ENCODE data around the gene SLC6A6. TPM values are rescaled to one million over a fixed set of nuclear protein-coding genes. Genes with fewer than 3 reads are reported as not detected.

SLC6A6 gene
- total RNA-seq, 1 donor from 2014 or later = 24.2 TPM

GRCh38 chr3:14489641-14490040, 87.2 kb downstream of the SLC6A6 start:
- Histone ChIP-seq H3K9me3 (ENCODE audit: insufficient read depth, low read depth, low read length) (no peaks in the 10 kb centered on the region), H3K36me3 (ENCODE audit: insufficient read depth, low read length) (peaks cover 4% of the 10 kb centered on the region), H3K4me2 (ENCODE audit: low read length) (no peak overlapping the region), H3K79me2 (ENCODE audit: insufficient read depth, low read length) (no peaks in the 10 kb centered on the region), H3K27me3 (ENCODE audit: insufficient read depth, low read length) (no peaks in the 10 kb centered on the region), H3K4me1 (ENCODE audit: insufficient read depth, low read length) (no peaks in the 10 kb centered on the region), H2AFZ (ENCODE audit: low read depth, low read length) (no peak overlapping the region), H4K20me1 (ENCODE audit: insufficient read depth, low read length) (no peaks in the 10 kb centered on the region), H3K9ac (ENCODE audit: low read length) (no peak overlapping the region), H3K27ac (ENCODE audit: low read depth, low read length) (no peak overlapping the region), H3K4me3 (ENCODE audit: insufficient read depth, low read depth, low read length) (no peak overlapping the region)
- TF ChIP-seq EZH2 (IDR thresholded peaks at IDR 0.05; ENCODE audit: insufficient read depth, low read length) (no peak), CTCF (IDR thresholded peaks at IDR 0.05; ENCODE audit: insufficient read depth, low read depth, low read length) (no peak)
- Mint-ChIP-seq H3K4me3 (ENCODE audit: unreplicated experiment) (no peak overlapping the region), H3K36me3 (ENCODE audit: low read depth, unreplicated experiment) (peaks cover 15% of the 10 kb centered on the region), H3K27ac (ENCODE audit: unreplicated experiment) (no peak overlapping the region), H3K27me3 (ENCODE audit: low read depth, unreplicated experiment) (peaks cover 6% of the 10 kb centered on the region), H3K4me1 (ENCODE audit: low read depth, unreplicated experiment) (peaks cover 6% of the 10 kb centered on the region), H3K9me3 (ENCODE audit: unreplicated experiment) (no peaks in the 10 kb centered on the region)
- FAIRE-seq (no peak), DNase-seq (ENCODE audit: low read depth) (no peak)

- H3K27ac ChIP-seq (ENCODE audit: low read depth, low read length) = no peak overlapping the region
- H3K4me2 ChIP-seq (ENCODE audit: low read length) = no peak overlapping the region
- DNase-seq (ENCODE audit: low read depth) (no peak), FAIRE-seq (no peak)
- peaks cover 4% of the 10 kb centered on the region for H3K36me3 ChIP-seq (ENCODE audit: insufficient read depth, low read length)
- H3K79me2 ChIP-seq (ENCODE audit: insufficient read depth, low read length) = no peaks in the 10 kb centered on the region
- H3K27ac Mint-ChIP-seq (ENCODE audit: unreplicated experiment) = peak overlapping the region; percentile 34
- H3K9me3 Mint-ChIP-seq (ENCODE audit: unreplicated experiment) = no peaks in the 10 kb centered on the region
- peaks cover 6% of the 10 kb centered on the region for H3K4me1 Mint-ChIP-seq (ENCODE audit: low read depth, unreplicated experiment)
- TF ChIP-seq EZH2 (IDR thresholded peaks at IDR 0.05; ENCODE audit: insufficient read depth, low read length) = no peak
- no peak for TF ChIP-seq CTCF (IDR thresholded peaks at IDR 0.05; ENCODE audit: insufficient read depth, low read depth, low read length)
- no peak overlapping the region for H3K4me3 Mint-ChIP-seq (ENCODE audit: unreplicated experiment)
- no peak overlapping the region for H3K9ac ChIP-seq (ENCODE audit: low read length)
- no peaks in the 10 kb centered on the region for H4K20me1 ChIP-seq (ENCODE audit: insufficient read depth, low read length)
- H3K27me3 Mint-ChIP-seq (ENCODE audit: low read depth, unreplicated experiment) = peaks cover 8% of the 10 kb centered on the region
- no peaks in the 10 kb centered on the region for H3K9me3 ChIP-seq (ENCODE audit: insufficient read depth, low read depth, low read length)
- H3K27me3 ChIP-seq (ENCODE audit: insufficient read depth, low read length) = no peaks in the 10 kb centered on the region
- H3K4me3 ChIP-seq (ENCODE audit: insufficient read depth, low read depth, low read length) = no peak overlapping the region
- no peak overlapping the region for H2AFZ ChIP-seq (ENCODE audit: low read depth, low read length)
- no peaks in the 10 kb centered on the region for H3K4me1 ChIP-seq (ENCODE audit: insufficient read depth, low read length)
- peaks cover 12% of the 10 kb centered on the region for H3K36me3 Mint-ChIP-seq (ENCODE audit: low read depth, unreplicated experiment)
These were observed 87.8 kb downstream of the SLC6A6 start for GRCh38 chr3:14490255-14490654.

DNA sequence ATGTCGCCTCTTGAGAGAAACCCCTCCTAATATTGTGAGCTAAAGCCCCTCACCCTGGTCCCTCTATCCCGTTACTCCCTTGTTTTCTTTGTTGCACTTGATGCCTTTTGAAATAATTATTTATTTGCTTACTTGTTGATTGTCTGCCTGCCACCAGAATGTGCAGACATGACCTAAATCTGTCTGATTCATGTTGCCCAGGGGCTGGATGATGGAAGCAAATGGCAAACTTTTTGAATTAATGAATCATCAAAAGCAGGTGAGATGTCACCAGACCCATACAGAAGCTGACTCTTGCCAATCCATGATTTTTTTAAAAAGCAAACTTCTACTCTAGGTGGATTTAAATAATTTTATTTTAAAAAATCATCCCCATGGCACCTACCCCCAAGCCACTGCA, 88.4 kb downstream of the SLC6A6 start:
- Histone ChIP-seq H3K27me3 (ENCODE audit: insufficient read depth, low read length) (no peaks in the 10 kb centered on the region), H3K4me1 (ENCODE audit: insufficient read depth, low read length) (no peaks in the 10 kb centered on the region), H3K4me3 (ENCODE audit: insufficient read depth, low read depth, low read length) (no peak overlapping the region), H3K36me3 (ENCODE audit: insufficient read depth, low read length) (peaks cover 4% of the 10 kb centered on the region), H3K27ac (ENCODE audit: low read depth, low read length) (no peak overlapping the region), H3K9me3 (ENCODE audit: insufficient read depth, low read depth, low read length) (no peaks in the 10 kb centered on the region), H3K79me2 (ENCODE audit: insufficient read depth, low read length) (no peaks in the 10 kb centered on the region), H3K4me2 (ENCODE audit: low read length) (no peak overlapping the region), H3K9ac (ENCODE audit: low read length) (no peak overlapping the region), H2AFZ (ENCODE audit: low read depth, low read length) (no peak overlapping the region), H4K20me1 (ENCODE audit: insufficient read depth, low read length) (no peaks in the 10 kb centered on the region)
- H3K36me3 Mint-ChIP-seq (ENCODE audit: low read depth, unreplicated experiment) = peaks cover 6% of the 10 kb centered on the region
- TF ChIP-seq EZH2 (IDR thresholded peaks at IDR 0.05; ENCODE audit: insufficient read depth, low read length) = no peak
- TF ChIP-seq CTCF (IDR thresholded peaks at IDR 0.05; ENCODE audit: insufficient read depth, low read depth, low read length) = no peak
- peaks cover 8% of the 10 kb centered on the region for H3K27me3 Mint-ChIP-seq (ENCODE audit: low read depth, unreplicated experiment)
- H3K9me3 Mint-ChIP-seq (ENCODE audit: unreplicated experiment) = no peaks in the 10 kb centered on the region
- no peak for FAIRE-seq
- peaks cover 6% of the 10 kb centered on the region for H3K4me1 Mint-ChIP-seq (ENCODE audit: low read depth, unreplicated experiment)
- no peak overlapping the region for H3K4me3 Mint-ChIP-seq (ENCODE audit: unreplicated experiment)
- no peak for DNase-seq (ENCODE audit: low read depth)
- H3K27ac Mint-ChIP-seq (ENCODE audit: unreplicated experiment) = no peak overlapping the region

All from astrocyte (in vitro differentiated cells and primary cell).